ENCODE data around the gene ACTN3. TPM values are rescaled to one million over a fixed set of nuclear protein-coding genes. Genes with fewer than 3 reads are reported as not detected.
"Not testable (repeated sequence)": the region's sequence is repeated elsewhere in the genome, so short reads cannot be mapped to it uniquely, and the experiment has no call there.

Gene ACTN3
- total and polyA plus RNA-seq, 2 experiments from 2014 or later: 0.58 TPM; not detected in 1

DNA sequence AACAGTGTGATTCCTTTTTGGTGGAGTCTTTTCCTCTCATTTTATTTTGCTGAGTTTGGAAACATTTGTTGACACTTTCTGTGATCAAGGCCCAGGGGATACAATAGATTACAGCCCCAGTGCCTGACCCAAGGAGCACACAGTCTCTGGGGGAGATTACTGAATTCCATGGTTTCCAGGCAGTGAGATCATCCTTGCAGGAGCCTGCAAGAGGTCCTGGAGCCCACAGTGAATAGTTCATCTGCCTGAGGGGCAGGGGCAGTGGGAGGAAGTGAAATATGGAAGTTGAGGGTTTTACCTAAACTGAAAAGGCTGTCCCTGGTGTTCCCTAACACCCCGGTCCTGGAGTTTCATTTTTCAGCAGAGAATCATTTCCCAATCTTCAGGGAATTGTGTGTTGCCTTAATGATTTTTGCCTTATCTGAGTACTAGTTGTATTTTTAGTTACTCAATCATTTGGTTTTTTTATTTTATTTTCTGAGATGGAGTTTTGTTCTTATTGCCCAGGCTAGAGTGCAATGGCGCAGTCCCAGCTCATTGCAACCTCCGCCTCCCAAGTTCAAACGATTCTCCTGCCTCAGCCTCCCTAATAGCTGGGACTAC lies 54.0 kb downstream of the ACTN3 start:
- no peak overlapping the region for H2AFZ ChIP-seq
- TF ChIP-seq EZH2 (IDR thresholded peaks at IDR 0.05; ENCODE audit: borderline replicate concordance): no peak
- TF ChIP-seq, protein P1, sequence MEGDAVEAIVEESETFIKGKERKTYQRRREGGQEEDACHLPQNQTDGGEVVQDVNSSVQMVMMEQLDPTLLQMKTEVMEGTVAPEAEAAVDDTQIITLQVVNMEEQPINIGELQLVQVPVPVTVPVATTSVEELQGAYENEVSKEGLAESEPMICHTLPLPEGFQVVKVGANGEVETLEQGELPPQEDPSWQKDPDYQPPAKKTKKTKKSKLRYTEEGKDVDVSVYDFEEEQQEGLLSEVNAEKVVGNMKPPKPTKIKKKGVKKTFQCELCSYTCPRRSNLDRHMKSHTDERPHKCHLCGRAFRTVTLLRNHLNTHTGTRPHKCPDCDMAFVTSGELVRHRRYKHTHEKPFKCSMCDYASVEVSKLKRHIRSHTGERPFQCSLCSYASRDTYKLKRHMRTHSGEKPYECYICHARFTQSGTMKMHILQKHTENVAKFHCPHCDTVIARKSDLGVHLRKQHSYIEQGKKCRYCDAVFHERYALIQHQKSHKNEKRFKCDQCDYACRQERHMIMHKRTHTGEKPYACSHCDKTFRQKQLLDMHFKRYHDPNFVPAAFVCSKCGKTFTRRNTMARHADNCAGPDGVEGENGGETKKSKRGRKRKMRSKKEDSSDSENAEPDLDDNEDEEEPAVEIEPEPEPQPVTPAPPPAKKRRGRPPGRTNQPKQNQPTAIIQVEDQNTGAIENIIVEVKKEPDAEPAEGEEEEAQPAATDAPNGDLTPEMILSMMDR (IDR thresholded peaks at IDR 0.05; ENCODE audit: poor library complexity): no peak
- TF ChIP-seq EZH2phosphoT487 (IDR thresholded peaks at IDR 0.05; ENCODE audit: low read depth, severe bottlenecking, unreplicated experiment): no peak
- H3K27ac ChIP-seq: no peak overlapping the region
- no peak overlapping the region for H3K4me3 ChIP-seq
- 95% methylated on average over 4 of the region's 4 CpGs for WGBS (ENCODE audit: low lambda C conversion rate, missing lambda C conversion rate)
- no peaks in the 10 kb centered on the region for H3K27me3 ChIP-seq
- H4K20me1 ChIP-seq (ENCODE audit: insufficient read depth, poor library complexity, severe bottlenecking): no peaks in the 10 kb centered on the region
- no peaks in the 10 kb centered on the region for H3K36me3 ChIP-seq (replicated peaks; ENCODE audit: insufficient read depth, low read depth)
- DNase-seq (ENCODE audit: low spot score): no peak
- no peaks in the 10 kb centered on the region for H3K9me2 ChIP-seq (replicated peaks; ENCODE audit: insufficient read depth)
- H3K79me2 ChIP-seq: peaks cover 13% of the 10 kb centered on the region
- H3K4me1 ChIP-seq (ENCODE audit: insufficient read depth): peaks cover 7% of the 10 kb centered on the region
- no peaks in the 10 kb centered on the region for H3K9me3 ChIP-seq (ENCODE audit: low read depth)
- H3K4me2 ChIP-seq: no peak overlapping the region

DNA sequence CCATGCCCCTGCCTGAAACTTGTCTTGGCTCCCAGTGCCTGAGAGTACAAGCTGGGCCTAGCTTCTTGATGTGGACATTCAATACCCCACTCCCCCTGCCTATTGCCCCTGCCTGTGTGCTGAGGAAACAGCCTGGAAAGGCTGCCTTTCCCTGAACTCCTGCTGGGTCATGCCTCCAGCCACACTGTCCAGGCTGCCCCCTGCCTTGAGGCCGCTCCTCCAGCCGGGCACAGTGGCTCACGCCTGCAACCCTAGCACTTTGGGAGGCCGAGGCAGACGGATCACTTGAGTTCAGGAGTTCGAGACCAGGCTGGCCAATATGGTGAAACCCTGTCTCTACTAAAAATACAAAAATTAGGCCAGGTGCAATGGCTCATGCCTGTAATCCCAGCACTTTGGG lies 56.4 kb downstream of the ACTN3 start:
- 93% methylated on average over 6 of the region's 6 CpGs for WGBS (ENCODE audit: low lambda C conversion rate, missing lambda C conversion rate)
- H3K27ac ChIP-seq: no peak overlapping the region
- TF ChIP-seq EZH2phosphoT487 (IDR thresholded peaks at IDR 0.05; ENCODE audit: low read depth, severe bottlenecking, unreplicated experiment) (no peak), EZH2 (IDR thresholded peaks at IDR 0.05; ENCODE audit: borderline replicate concordance) (no peak)
- TF ChIP-seq, protein P1 (IDR thresholded peaks at IDR 0.05; ENCODE audit: poor library complexity): no peak
- H2AFZ ChIP-seq: no peak overlapping the region
- no peak for DNase-seq (ENCODE audit: low spot score)
- H3K9me3 ChIP-seq (ENCODE audit: low read depth): no peaks in the 10 kb centered on the region
- no peaks in the 10 kb centered on the region for H3K27me3 ChIP-seq
- no peaks in the 10 kb centered on the region for H3K79me2 ChIP-seq
- H3K4me3 ChIP-seq: no peak overlapping the region
- H3K4me1 ChIP-seq (ENCODE audit: insufficient read depth): peaks cover 10% of the 10 kb centered on the region
- H3K9me2 ChIP-seq (replicated peaks; ENCODE audit: insufficient read depth): no peaks in the 10 kb centered on the region
- H3K36me3 ChIP-seq (replicated peaks; ENCODE audit: insufficient read depth, low read depth): no peaks in the 10 kb centered on the region
- H3K4me2 ChIP-seq: no peak overlapping the region
- H4K20me1 ChIP-seq (ENCODE audit: insufficient read depth, poor library complexity, severe bottlenecking): no peaks in the 10 kb centered on the region

DNA sequence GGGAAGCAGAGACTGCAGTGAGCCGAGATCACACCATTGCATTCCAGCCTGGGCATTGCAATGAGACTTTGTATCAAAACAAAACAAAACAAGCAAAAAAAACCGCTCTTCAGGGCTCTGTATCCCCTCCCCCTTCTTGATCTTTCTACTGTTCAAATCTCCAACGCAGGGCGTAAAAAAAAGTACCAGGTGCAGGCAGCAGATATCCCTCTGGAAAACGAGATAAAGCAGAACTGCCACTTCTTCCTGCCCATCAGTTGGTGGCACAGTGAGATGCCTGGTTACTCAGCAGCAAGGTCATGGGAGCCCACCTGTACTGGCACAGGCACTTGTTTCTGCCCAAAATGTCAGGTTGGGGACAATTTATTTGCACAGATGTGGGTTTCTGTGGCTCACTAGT lies 57.5 kb downstream of the ACTN3 start:
- no peaks in the 10 kb centered on the region for H3K9me2 ChIP-seq (replicated peaks; ENCODE audit: insufficient read depth)
- no peak overlapping the region for H3K4me3 ChIP-seq
- no peaks in the 10 kb centered on the region for H4K20me1 ChIP-seq (ENCODE audit: insufficient read depth, poor library complexity, severe bottlenecking)
- H2AFZ ChIP-seq: no peak overlapping the region
- WGBS (ENCODE audit: low lambda C conversion rate, missing lambda C conversion rate): 92% methylated on average over 5 of the region's 5 CpGs
- no peak for DNase-seq (ENCODE audit: low spot score)
- no peaks in the 10 kb centered on the region for H3K9me3 ChIP-seq (ENCODE audit: low read depth)
- H3K27ac ChIP-seq: no peak overlapping the region
- H3K4me1 ChIP-seq (ENCODE audit: insufficient read depth): peaks cover 10% of the 10 kb centered on the region
- H3K36me3 ChIP-seq (replicated peaks; ENCODE audit: insufficient read depth, low read depth): no peaks in the 10 kb centered on the region
- no peaks in the 10 kb centered on the region for H3K79me2 ChIP-seq
- H3K27me3 ChIP-seq: no peaks in the 10 kb centered on the region
- no peak overlapping the region for H3K4me2 ChIP-seq
- TF ChIP-seq EZH2phosphoT487 (IDR thresholded peaks at IDR 0.05; ENCODE audit: low read depth, severe bottlenecking, unreplicated experiment) (no peak), EZH2 (IDR thresholded peaks at IDR 0.05; ENCODE audit: borderline replicate concordance) (no peak)
- TF ChIP-seq, protein P1 (IDR thresholded peaks at IDR 0.05; ENCODE audit: poor library complexity): no peak

DNA sequence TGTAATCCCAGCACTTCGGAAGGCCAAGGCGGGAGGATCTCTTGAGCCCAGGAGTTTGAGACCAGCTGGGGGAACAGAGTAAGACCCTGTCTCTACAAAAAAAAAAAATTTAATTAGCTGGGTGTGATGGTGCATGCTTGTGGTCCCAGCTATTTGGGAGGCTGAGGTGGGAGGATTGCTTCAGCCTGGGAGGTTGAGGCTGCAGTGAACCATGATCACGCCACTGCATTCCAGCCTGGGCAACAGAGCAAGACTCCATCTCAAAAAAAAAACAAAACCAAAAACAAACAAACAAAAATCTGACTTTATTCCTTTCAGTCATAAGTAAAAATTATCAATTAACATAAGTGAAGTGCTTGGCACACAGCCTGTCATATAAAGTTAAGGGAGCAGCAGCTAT lies 59.9 kb downstream of the ACTN3 start:
- not testable (repeated sequence) for H3K4me1 ChIP-seq (ENCODE audit: insufficient read depth); H3K79me2 ChIP-seq; H3K9me3 ChIP-seq (ENCODE audit: low read depth); H4K20me1 ChIP-seq (ENCODE audit: insufficient read depth, poor library complexity, severe bottlenecking); H3K9me2 ChIP-seq (replicated peaks; ENCODE audit: insufficient read depth); H3K27me3 ChIP-seq; H3K36me3 ChIP-seq (replicated peaks; ENCODE audit: insufficient read depth, low read depth); H3K4me2 ChIP-seq; H2AFZ ChIP-seq; DNase-seq (ENCODE audit: low spot score); H3K4me3 ChIP-seq
- H3K27ac ChIP-seq: peak overlapping the region; percentile 61
- 92% methylated on average over 3 of the region's 3 CpGs for WGBS (ENCODE audit: low lambda C conversion rate, missing lambda C conversion rate)

Data from hepatocyte (in vitro differentiated cells).